ENCODE results near the gene CALHM6.

DNA sequence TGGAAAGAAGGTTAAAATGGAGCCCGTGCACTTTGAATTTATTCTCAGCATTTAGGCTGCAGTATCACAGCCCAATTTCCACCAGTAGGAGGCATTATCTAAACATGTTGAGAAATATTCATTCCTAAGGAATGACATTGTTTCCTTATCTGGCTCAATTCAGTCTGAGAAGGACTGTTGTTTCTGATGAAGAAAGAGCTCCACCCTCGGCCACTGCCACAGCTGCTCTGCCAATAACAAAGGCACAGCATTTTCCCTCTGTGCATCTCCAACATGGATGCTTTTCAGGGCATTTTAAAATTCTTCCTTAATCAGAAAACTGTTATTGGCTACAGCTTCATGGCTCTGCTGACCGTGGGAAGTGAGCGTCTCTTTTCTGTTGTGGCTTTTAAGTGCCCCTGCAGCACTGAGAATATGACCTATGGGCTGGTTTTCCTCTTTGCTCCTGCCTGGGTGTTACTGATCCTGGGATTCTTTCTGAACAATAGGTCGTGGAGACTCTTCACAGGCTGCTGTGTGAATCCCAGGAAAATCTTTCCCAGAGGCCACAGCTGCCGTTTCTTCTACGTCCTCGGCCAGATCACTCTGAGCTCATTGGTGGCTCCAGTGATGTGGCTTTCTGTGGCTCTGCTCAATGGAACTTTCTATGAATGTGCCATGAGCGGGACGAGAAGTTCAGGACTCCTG, 50.4 kb downstream of the CALHM6 start, which contains the start of gene CALHM5:
- peak in 2 of 3 donors; percentile 5 to 40 for TF ChIP-seq POLR2AphosphoS5 (IDR thresholded peaks at IDR 0.05)
- TF ChIP-seq POLR2A (IDR thresholded peaks at IDR 0.05), result no peak
